ENCODE measurements around the gene STX8.

Gene STX8

DNA sequence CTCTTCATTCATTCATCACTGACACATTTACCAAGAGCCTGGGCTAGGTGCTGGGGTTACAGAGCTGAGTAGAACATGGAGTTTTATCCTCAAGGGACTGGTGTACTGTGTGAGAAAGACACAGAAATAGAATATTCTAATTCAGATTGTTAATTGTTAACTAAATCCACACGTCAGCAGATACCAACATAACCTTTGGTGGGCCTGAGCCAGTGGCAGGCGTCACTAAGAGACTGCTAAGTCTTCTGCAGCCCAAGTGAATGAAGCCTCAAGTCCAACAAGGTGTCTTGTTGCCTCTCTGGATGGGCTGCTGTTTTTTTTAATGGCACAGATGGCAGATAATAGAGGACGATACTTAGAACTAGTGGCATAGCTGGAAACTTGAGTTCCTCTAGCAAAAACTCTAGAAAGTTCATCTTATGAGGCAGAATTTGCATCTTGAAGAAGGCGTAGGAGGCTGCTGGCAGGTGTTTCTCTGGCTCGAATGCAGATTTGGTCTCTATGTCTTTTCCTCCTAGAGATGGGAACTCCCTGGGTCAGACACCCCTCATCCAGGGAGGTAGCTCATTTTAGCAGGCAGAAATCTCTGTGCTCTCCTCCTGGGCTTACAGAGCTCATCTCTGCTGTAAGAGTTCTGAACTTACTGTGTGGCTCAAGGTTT lies 374.8 kb downstream of the STX8 start:
- DNase-seq: no peak

Data from DMS79 (cell line).